GM23338 (cell line): ENCODE data around the gene GALNT7. TPM values are rescaled to one million over a fixed set of nuclear protein-coding genes. Genes with fewer than 3 reads are reported as not detected.

Source experiments
- ATAC-seq: fragments of 200-7000 bp; cut with Tn5 transposase; 3 replicates; pipeline ENCODE4 v1.9.1; 2020
- DNase-seq: peaks from one replicate; pipeline ENCODE4 v3.0.0-alpha.2; 2015; ENCODE audit warnings: low spot score
- H2AFZ ChIP-seq: fragments of 200-600 bp; sonication (generic); 2 replicates; pipeline ENCODE4 v1.8.0; 2016; ENCODE audit warnings: antibody characterized with exemption, mild to moderate bottlenecking, moderate library complexity
- H3F3A ChIP-seq: fragments of 200-600 bp; sonication (generic); replicated peaks from 2 replicates; pipeline ENCODE4 v1.8.0; 2017; ENCODE audit warnings: antibody characterized with exemption, mixed run types, low read depth
- H3K27ac ChIP-seq: fragments of 200-600 bp; sonication (generic); 2 replicates; pipeline ENCODE4 v1.6.1; 2016; ENCODE audit warnings: low read depth
- H3K27me3 ChIP-seq: fragments of 200-600 bp; sonication (generic); 2 replicates; pipeline ENCODE4 v1.8.0; 2016; ENCODE audit warnings: mild to moderate bottlenecking, mixed run types, moderate library complexity; ENCODE audit not compliant: insufficient read depth
- H3K36me3 ChIP-seq: fragments of 200-600 bp; sonication (generic); 2 replicates; pipeline ENCODE4 v1.8.0; 2016; ENCODE audit warnings: mild to moderate bottlenecking; ENCODE audit not compliant: insufficient read depth
- H3K4me1 ChIP-seq: fragments of 200-600 bp; sonication (generic); 2 replicates; pipeline ENCODE4 v1.8.0; 2016; ENCODE audit warnings: mild to moderate bottlenecking, moderate library complexity; ENCODE audit not compliant: insufficient read depth
- H3K4me2 ChIP-seq: fragments of 200-600 bp; sonication (generic); 2 replicates; pipeline ENCODE4 v1.7.1; 2017; ENCODE audit warnings: mixed run types
- H3K4me3 ChIP-seq: fragments of 200-600 bp; sonication (generic); 2 replicates; pipeline ENCODE4 v1.6.1; 2016; ENCODE audit warnings: mixed run types
- H3K79me2 ChIP-seq: fragments of 200-600 bp; sonication (generic); replicated peaks from 2 replicates; pipeline ENCODE4 v1.8.0; 2017; ENCODE audit warnings: mild to moderate bottlenecking; ENCODE audit not compliant: insufficient read depth
- H3K9me2 ChIP-seq: fragments of 200-600 bp; sonication (generic); 2 replicates; pipeline ENCODE4 v1.8.0; 2017; ENCODE audit not compliant: insufficient read depth
- H4K20me1 ChIP-seq: fragments of 200-600 bp; sonication (generic); replicated peaks from 2 replicates; pipeline ENCODE4 v1.8.0; 2017; ENCODE audit warnings: mild to moderate bottlenecking; ENCODE audit not compliant: insufficient read depth
- H3K27ac Mint-ChIP-seq: 2 replicates; pipeline ENCODE4 v1.8.0; 2020; ENCODE audit warnings: inconsistent platforms, mild to moderate bottlenecking, moderate library complexity, mixed read lengths
- H3K27me3 Mint-ChIP-seq: 3 replicates; pipeline ENCODE4 v1.8.0; 2022; ENCODE audit warnings: low read depth, mild to moderate bottlenecking, moderate library complexity, mixed read lengths, inconsistent platforms; ENCODE audit not compliant: insufficient read depth, poor library complexity
- H3K36me3 Mint-ChIP-seq: 3 replicates; pipeline ENCODE4 v1.8.0; 2021; ENCODE audit warnings: low read depth, mild to moderate bottlenecking, inconsistent platforms, moderate library complexity, mixed read lengths
- H3K4me1 Mint-ChIP-seq: 3 replicates; pipeline ENCODE4 v1.8.0; 2020; ENCODE audit warnings: mild to moderate bottlenecking, inconsistent platforms, mixed read lengths
- H3K4me3 Mint-ChIP-seq: 3 replicates; pipeline ENCODE4 v1.8.0; 2021; ENCODE audit warnings: moderate library complexity, mild to moderate bottlenecking, inconsistent platforms, mixed read lengths
- H3K9me3 Mint-ChIP-seq: 3 replicates; pipeline ENCODE4 v1.8.0; 2020; ENCODE audit warnings: moderate library complexity, mild to moderate bottlenecking, inconsistent platforms, mixed read lengths
- CREB1 ChIP-seq: fragments of 250-450 bp; sonication (Bioruptor Pico); IDR thresholded peaks from 2 replicates; pipeline ENCODE4 v1.5.0; 2020; ENCODE audit warnings: low read depth, mild to moderate bottlenecking, moderate library complexity
- EZH2 ChIP-seq: fragments of 200-600 bp; sonication (generic); IDR thresholded peaks from one replicate; pipeline ENCODE4 v1.8.0; 2017; ENCODE audit warnings: antibody characterized with exemption, mild to moderate bottlenecking, low read depth; ENCODE audit not compliant: unreplicated experiment
- NANOG ChIP-seq: IDR thresholded peaks from 2 replicates; pipeline ENCODE4 v1.6.1; 2016; ENCODE audit warnings: antibody characterized with exemption, borderline replicate concordance
- STAT1 ChIP-seq: IDR thresholded peaks from one replicate; pipeline ENCODE4 v1.6.1; 2016; ENCODE audit warnings: antibody characterized with exemption; ENCODE audit not compliant: unreplicated experiment
- polyA plus RNA-seq: library from polyadenylated mRNA; unstranded; fragments of >200 nt; fragmentation: Nextera tagmentation; extraction: Ambion mirVana; gene quantifications from 2 replicates; pipeline ENCODE4 v1.2.1, GENCODE V29; 2016
- total RNA-seq: library from RNA; depleted of rRNA; stranded (reverse); fragments of >200 nt; shearing (Covaris generic); gene quantifications from 2 replicates; pipeline ENCODE4 v1.2.3, GENCODE V29; 2014
- TF ChIP-seq, protein P1 (sequence below): fragments of 250-450 bp; sonication (Bioruptor Pico); IDR thresholded peaks from 2 replicates; pipeline ENCODE4 v1.5.0; 2020; ENCODE audit warnings: mild to moderate bottlenecking, moderate library complexity
- TF ChIP-seq, protein P2 (sequence below), 2 experiments: fragments of 200-600 bp in 1 of 2; sonication (generic) in 1 of 2; conservative IDR thresholded peaks; 2 replicates each; pipeline versions ENCODE4 v1.5.1 to v1.6.1; 2016 to 2017; ENCODE audit warnings: antibody characterized with exemption in 2 of 2, low read depth in 2 of 2, mild to moderate bottlenecking in 2 of 2, moderate library complexity in 1 of 2

The GALNT7 gene
- total and polyA plus RNA-seq, 2 experiments from 2014 or later = 31.8 to 72.2 TPM

GRCh38 chr4:173121076-173121561, 47.5 kb upstream of the GALNT7 start (continued):
- TF ChIP-seq, protein P1, sequence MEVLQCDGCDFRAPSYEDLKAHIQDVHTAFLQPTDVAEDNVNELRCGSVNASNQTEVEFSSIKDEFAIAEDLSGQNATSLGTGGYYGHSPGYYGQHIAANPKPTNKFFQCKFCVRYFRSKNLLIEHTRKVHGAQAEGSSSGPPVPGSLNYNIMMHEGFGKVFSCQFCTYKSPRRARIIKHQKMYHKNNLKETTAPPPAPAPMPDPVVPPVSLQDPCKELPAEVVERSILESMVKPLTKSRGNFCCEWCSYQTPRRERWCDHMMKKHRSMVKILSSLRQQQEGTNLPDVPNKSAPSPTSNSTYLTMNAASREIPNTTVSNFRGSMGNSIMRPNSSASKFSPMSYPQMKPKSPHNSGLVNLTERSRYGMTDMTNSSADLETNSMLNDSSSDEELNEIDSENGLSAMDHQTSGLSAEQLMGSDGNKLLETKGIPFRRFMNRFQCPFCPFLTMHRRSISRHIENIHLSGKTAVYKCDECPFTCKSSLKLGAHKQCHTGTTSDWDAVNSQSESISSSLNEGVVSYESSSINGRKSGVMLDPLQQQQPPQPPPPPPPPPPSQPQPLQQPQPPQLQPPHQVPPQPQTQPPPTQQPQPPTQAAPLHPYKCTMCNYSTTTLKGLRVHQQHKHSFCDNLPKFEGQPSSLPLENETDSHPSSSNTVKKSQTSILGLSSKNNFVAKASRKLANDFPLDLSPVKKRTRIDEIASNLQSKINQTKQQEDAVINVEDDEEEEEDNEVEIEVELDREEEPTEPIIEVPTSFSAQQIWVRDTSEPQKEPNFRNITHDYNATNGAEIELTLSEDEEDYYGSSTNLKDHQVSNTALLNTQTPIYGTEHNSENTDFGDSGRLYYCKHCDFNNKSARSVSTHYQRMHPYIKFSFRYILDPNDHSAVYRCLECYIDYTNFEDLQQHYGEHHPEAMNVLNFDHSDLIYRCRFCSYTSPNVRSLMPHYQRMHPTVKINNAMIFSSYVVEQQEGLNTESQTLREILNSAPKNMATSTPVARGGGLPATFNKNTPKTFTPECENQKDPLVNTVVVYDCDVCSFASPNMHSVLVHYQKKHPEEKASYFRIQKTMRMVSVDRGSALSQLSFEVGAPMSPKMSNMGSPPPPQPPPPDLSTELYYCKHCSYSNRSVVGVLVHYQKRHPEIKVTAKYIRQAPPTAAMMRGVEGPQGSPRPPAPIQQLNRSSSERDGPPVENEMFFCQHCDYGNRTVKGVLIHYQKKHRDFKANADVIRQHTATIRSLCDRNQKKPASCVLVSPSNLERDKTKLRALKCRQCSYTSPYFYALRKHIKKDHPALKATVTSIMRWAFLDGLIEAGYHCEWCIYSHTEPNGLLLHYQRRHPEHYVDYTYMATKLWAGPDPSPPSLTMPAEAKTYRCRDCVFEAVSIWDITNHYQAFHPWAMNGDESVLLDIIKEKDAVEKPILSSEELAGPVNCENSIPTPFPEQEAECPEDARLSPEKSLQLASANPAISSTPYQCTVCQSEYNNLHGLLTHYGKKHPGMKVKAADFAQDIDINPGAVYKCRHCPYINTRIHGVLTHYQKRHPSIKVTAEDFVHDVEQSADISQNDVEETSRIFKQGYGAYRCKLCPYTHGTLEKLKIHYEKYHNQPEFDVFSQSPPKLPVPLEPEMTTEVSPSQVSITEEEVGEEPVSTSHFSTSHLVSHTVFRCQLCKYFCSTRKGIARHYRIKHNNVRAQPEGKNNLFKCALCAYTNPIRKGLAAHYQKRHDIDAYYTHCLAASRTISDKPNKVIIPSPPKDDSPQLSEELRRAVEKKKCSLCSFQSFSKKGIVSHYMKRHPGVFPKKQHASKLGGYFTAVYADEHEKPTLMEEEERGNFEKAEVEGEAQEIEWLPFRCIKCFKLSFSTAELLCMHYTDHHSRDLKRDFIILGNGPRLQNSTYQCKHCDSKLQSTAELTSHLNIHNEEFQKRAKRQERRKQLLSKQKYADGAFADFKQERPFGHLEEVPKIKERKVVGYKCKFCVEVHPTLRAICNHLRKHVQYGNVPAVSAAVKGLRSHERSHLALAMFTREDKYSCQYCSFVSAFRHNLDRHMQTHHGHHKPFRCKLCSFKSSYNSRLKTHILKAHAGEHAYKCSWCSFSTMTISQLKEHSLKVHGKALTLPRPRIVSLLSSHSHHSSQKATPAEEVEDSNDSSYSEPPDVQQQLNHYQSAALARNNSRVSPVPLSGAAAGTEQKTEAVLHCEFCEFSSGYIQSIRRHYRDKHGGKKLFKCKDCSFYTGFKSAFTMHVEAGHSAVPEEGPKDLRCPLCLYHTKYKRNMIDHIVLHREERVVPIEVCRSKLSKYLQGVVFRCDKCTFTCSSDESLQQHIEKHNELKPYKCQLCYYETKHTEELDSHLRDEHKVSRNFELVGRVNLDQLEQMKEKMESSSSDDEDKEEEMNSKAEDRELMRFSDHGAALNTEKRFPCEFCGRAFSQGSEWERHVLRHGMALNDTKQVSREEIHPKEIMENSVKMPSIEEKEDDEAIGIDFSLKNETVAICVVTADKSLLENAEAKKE (CRISPR knock-in tag) = no peak
- TF ChIP-seq EZH2 = no peak

GRCh38 chr4:173124209-173124865, 44.3 kb upstream of the GALNT7 start:
- Histone ChIP-seq H3K27ac (no peak overlapping the region), H3K4me2 (no peak overlapping the region), H3K79me2 (no peaks in the 10 kb centered on the region), H3K9me2 (no peaks in the 10 kb centered on the region), H3K27me3 (no peaks in the 10 kb centered on the region), H4K20me1 (no peaks in the 10 kb centered on the region), H3K36me3 (no peaks in the 10 kb centered on the region), H2AFZ (no peak overlapping the region), H3K4me1 (peaks cover 6% of the 10 kb centered on the region), H3F3A (no peaks in the 10 kb centered on the region), H3K4me3 (no peak overlapping the region)
- H3K36me3 Mint-ChIP-seq = no peaks in the 10 kb centered on the region
- peaks cover 2% of the 10 kb centered on the region for H3K27me3 Mint-ChIP-seq
- H3K4me3 Mint-ChIP-seq = no peak overlapping the region
- H3K27ac Mint-ChIP-seq = no peak overlapping the region
- DNase-seq (no peak), ATAC-seq (no peak)
- H3K4me1 Mint-ChIP-seq = peaks cover 10% of the 10 kb centered on the region
- no peaks in the 10 kb centered on the region for H3K9me3 Mint-ChIP-seq
- TF ChIP-seq, protein P1 (CRISPR knock-in tag) = no peak
- TF ChIP-seq, protein P2, sequence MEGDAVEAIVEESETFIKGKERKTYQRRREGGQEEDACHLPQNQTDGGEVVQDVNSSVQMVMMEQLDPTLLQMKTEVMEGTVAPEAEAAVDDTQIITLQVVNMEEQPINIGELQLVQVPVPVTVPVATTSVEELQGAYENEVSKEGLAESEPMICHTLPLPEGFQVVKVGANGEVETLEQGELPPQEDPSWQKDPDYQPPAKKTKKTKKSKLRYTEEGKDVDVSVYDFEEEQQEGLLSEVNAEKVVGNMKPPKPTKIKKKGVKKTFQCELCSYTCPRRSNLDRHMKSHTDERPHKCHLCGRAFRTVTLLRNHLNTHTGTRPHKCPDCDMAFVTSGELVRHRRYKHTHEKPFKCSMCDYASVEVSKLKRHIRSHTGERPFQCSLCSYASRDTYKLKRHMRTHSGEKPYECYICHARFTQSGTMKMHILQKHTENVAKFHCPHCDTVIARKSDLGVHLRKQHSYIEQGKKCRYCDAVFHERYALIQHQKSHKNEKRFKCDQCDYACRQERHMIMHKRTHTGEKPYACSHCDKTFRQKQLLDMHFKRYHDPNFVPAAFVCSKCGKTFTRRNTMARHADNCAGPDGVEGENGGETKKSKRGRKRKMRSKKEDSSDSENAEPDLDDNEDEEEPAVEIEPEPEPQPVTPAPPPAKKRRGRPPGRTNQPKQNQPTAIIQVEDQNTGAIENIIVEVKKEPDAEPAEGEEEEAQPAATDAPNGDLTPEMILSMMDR (conservative IDR thresholded peaks at IDR 0.05; ENCODE audit: low read depth in 2 of 2) = no peak
- TF ChIP-seq NANOG (no peak), CREB1 (CRISPR knock-in tag) (no peak), STAT1 (no peak)
